CD4-positive, alpha-beta T cell (primary cell): ENCODE results near the gene TMEM187. TPM values are rescaled to one million over a fixed set of nuclear protein-coding genes. Genes with fewer than 3 reads are reported as not detected.
"Not testable (repeated sequence)": the region's sequence is repeated elsewhere in the genome, so short reads cannot be mapped to it uniquely, and the experiment has no call there.

ENCODE experiments used
- ATAC-seq: fragments of 200-7000 bp; cut with Tn5 transposase; one replicate; pipeline ENCODE4 v1.10.0; 2022; ENCODE audit warnings: mild to moderate bottlenecking; ENCODE audit not compliant: poor library complexity
- CTCF ChIA-PET: fragments of 350-600 bp; sonication (Branson Sonifier 250); formaldehyde crosslinking; loops from one replicate; lab custom pipeline; 2021; ENCODE audit warnings: antibody characterized with exemption, inconsistent platforms; lab: Charles Lee
- POLR2A ChIA-PET: fragments of 350-600 bp; sonication (Branson Sonifier 250); formaldehyde crosslinking; loops from one replicate; lab custom pipeline; 2021; ENCODE audit warnings: antibody characterized with exemption, inconsistent platforms; lab: Charles Lee
- DNase-seq, 14 experiments: peaks; one replicate each; pipeline ENCODE4 v3.0.0-alpha.2; 2013 to 2020; ENCODE audit warnings: mixed read lengths in 2 of 14
- H3K27ac ChIP-seq, 2 donors: one replicate each; pipeline versions ENCODE4 v1.5.1 to v1.7.0; 2013; ENCODE audit warnings: low read length in 2 of 2, low read depth in 1 of 2, mild to moderate bottlenecking in 1 of 2
- H3K27me3 ChIP-seq, 2 experiments: 1 replicate in 1 of 2; 2 replicates in 1 of 2; pipeline versions ENCODE4 v1.6.1 to v1.7.0; 2013; ENCODE audit warnings: low read length in 2 of 2, control low read depth in 1 of 2, mild to moderate bottlenecking in 1 of 2, moderate library complexity in 1 of 2; ENCODE audit not compliant: insufficient read depth in 2 of 2, control insufficient read depth in 1 of 2
- H3K36me3 ChIP-seq: one replicate; pipeline ENCODE4 v1.6.1; 2013; ENCODE audit warnings: low read length, control low read depth; ENCODE audit not compliant: insufficient read depth
- H3K4me1 ChIP-seq: one replicate; pipeline ENCODE4 v1.6.1; 2013; ENCODE audit warnings: low read length, control low read depth; ENCODE audit not compliant: insufficient read depth
- H3K4me3 ChIP-seq: one replicate; pipeline ENCODE4 v1.5.1; 2013; ENCODE audit warnings: mild to moderate bottlenecking, low read length, moderate library complexity
- H3K9me3 ChIP-seq, 2 experiments: 1 replicate in 1 of 2; 2 replicates in 1 of 2; pipeline versions ENCODE4 v1.6.1 to v1.7.0; 2013; ENCODE audit warnings: low read length in 2 of 2, mild to moderate bottlenecking in 2 of 2, control low read depth in 1 of 2, moderate library complexity in 1 of 2; ENCODE audit not compliant: control insufficient read depth in 1 of 2, insufficient read depth in 1 of 2
- H3K27ac Mint-ChIP-seq: one replicate; pipeline ENCODE4 v1.8.0; 2020; ENCODE audit warnings: mixed read lengths
- H3K27me3 Mint-ChIP-seq: one replicate; pipeline ENCODE4 v1.8.0; 2021; ENCODE audit warnings: mixed read lengths
- H3K36me3 Mint-ChIP-seq: one replicate; pipeline ENCODE4 v1.8.0; 2021; ENCODE audit warnings: low read depth, mixed read lengths
- H3K4me1 Mint-ChIP-seq: one replicate; pipeline ENCODE4 v1.8.0; 2021; ENCODE audit warnings: low read depth, mixed read lengths
- H3K4me3 Mint-ChIP-seq: one replicate; pipeline ENCODE4 v1.8.0; 2020; ENCODE audit warnings: mild to moderate bottlenecking, mixed read lengths
- H3K9me3 Mint-ChIP-seq: one replicate; pipeline ENCODE4 v1.8.0; 2020; ENCODE audit warnings: mixed read lengths
- intact Hi-C, 2 experiments: fragments of 100-400 bp; cut with DNase I in 1 of 2; cut with micrococcal nuclease in 1 of 2; formaldehyde crosslinking; loops; one replicate each; pipeline versions ENCODE4 v1.15.1 to v1.9.0; 2023 to 2025; cut with DNase I, micrococcal nuclease
- total RNA-seq, 174 experiments: library from RNA in 2 of 174; stranded (reverse) in 2 of 174; gene quantifications; one replicate each; pipeline ENCODE4 v1.2.3 and lab custom pipeline; 2021 to 2026
- TF ChIP-seq, protein P1 (sequence below): fragments of 200-600 bp; IDR thresholded peaks from one replicate; pipeline ENCODE4 v1.8.0; 2022; ENCODE audit warnings: antibody characterized with exemption, mild to moderate bottlenecking

Gene TMEM187
- total RNA-seq, 2 experiments from 2014 or later, result 1.4 to 2.0 TPM

DNA sequence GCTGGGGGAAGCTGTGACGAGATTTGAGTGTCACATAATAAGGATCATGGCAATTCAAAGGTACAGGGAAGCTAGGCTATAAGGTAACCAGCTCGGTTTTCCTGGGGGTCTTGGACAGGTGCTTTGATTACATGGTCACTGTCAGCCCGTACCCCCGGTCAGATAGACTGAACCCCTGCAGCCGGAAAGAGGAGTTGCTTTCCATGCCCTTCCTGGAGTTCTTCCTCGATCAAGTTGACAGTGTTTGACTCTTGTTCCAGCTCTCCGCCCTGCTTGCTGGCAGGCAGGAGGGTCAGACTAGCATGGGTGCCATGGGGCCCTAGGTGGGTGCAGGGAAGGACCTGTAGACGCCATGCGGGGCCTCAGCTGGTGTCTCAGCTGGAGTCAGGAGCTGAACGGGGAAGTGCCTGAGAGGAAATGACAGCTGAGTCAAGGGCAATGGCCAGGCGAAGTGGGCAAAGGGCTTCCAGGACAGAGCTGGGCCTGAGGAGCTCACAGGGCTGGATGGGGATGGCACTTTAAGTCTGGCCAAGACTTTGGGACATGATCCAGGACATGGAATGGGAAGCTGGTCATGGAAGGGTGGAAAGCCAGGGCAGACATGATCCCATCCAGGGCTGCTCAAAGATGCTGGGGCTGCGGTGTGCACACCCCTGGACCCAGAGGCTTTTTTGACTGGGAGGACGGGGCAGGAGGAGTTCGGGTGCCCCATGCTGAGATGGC lies 1.6 kb downstream of the TMEM187 start:
- peak overlapping the region; percentile 98 for H3K27ac Mint-ChIP-seq
- ChIA-PET CTCF (interaction anchor here (0.6 to 1.0 kb wide), 3 partner anchors 9 to 40 kb away, joined by 3 read pairs; no protein-coding TSS in a partner anchor), POLR2A (interaction anchor here (1.1 to 4.2 kb wide), 2 partner anchors 11 to 397 kb away, joined by 3 to 26 read pairs; no protein-coding TSS in a partner anchor)
- H3K4me3 Mint-ChIP-seq, result peak overlapping the region; percentile 38
- H3K36me3 Mint-ChIP-seq, result peaks cover 19% of the 10 kb centered on the region
- H3K4me1 Mint-ChIP-seq, result peaks cover 25% of the 10 kb centered on the region
- DNase-seq (peak in 3 of 14 experiments; percentile 31 to 45 (median 39)), ATAC-seq (no peak)
- peak overlapping the region; percentile 68 for H3K4me3 ChIP-seq
- TF ChIP-seq, protein P1, sequence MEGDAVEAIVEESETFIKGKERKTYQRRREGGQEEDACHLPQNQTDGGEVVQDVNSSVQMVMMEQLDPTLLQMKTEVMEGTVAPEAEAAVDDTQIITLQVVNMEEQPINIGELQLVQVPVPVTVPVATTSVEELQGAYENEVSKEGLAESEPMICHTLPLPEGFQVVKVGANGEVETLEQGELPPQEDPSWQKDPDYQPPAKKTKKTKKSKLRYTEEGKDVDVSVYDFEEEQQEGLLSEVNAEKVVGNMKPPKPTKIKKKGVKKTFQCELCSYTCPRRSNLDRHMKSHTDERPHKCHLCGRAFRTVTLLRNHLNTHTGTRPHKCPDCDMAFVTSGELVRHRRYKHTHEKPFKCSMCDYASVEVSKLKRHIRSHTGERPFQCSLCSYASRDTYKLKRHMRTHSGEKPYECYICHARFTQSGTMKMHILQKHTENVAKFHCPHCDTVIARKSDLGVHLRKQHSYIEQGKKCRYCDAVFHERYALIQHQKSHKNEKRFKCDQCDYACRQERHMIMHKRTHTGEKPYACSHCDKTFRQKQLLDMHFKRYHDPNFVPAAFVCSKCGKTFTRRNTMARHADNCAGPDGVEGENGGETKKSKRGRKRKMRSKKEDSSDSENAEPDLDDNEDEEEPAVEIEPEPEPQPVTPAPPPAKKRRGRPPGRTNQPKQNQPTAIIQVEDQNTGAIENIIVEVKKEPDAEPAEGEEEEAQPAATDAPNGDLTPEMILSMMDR, result no peak
- intact Hi-C loops, result no loop called here
- no peaks in the 10 kb centered on the region for H3K27me3 Mint-ChIP-seq
- peak overlapping the region; percentile 64 to 70 for H3K27ac ChIP-seq
- H3K4me1 ChIP-seq, result peaks cover 32% of the 10 kb centered on the region
- no peaks in the 10 kb centered on the region for H3K36me3 ChIP-seq
- no peaks in the 10 kb centered on the region for H3K9me3 ChIP-seq
- H3K27me3 ChIP-seq, result no peaks in the 10 kb centered on the region
- H3K9me3 Mint-ChIP-seq, result no peaks in the 10 kb centered on the region

GRCh38 chrX:153974726-153975286 lies 2.3 kb downstream of the TMEM187 start:
- TF ChIP-seq, protein P1, result no peak
- DNase-seq (peak in 2 of 14 experiments; percentile 17 to 20), ATAC-seq (no peak)
- H3K9me3 ChIP-seq, result no peaks in the 10 kb centered on the region
- H3K36me3 ChIP-seq, result no peaks in the 10 kb centered on the region
- H3K27me3 ChIP-seq, result no peaks in the 10 kb centered on the region
- peaks cover 19% of the 10 kb centered on the region for H3K36me3 Mint-ChIP-seq
- no peak overlapping the region for H3K4me3 ChIP-seq
- ChIA-PET POLR2A (interaction anchor here (4.2 kb wide), 1 partner anchor 10 kb away, joined by 26 read pairs; no protein-coding TSS in a partner anchor), CTCF (interaction anchor here (0.9 to 1.0 kb wide), 2 partner anchors 28 to 39 kb away, joined by 3 read pairs; no protein-coding TSS in a partner anchor)
- H3K4me1 Mint-ChIP-seq, result peaks cover 25% of the 10 kb centered on the region
- peak overlapping the region; percentile 25 to 40 for H3K27ac ChIP-seq
- intact Hi-C loops, result loop anchor here in 1 of 2 experiments (5.0 kb wide), 1 partner anchor 42 kb away; the partner anchor contains the start of gene IRAK1
- no peaks in the 10 kb centered on the region for H3K9me3 Mint-ChIP-seq
- H3K27me3 Mint-ChIP-seq, result no peaks in the 10 kb centered on the region
- peak overlapping the region; percentile 38 for H3K4me3 Mint-ChIP-seq
- H3K27ac Mint-ChIP-seq, result peak overlapping the region; percentile 98
- H3K4me1 ChIP-seq, result peaks cover 25% of the 10 kb centered on the region

DNA sequence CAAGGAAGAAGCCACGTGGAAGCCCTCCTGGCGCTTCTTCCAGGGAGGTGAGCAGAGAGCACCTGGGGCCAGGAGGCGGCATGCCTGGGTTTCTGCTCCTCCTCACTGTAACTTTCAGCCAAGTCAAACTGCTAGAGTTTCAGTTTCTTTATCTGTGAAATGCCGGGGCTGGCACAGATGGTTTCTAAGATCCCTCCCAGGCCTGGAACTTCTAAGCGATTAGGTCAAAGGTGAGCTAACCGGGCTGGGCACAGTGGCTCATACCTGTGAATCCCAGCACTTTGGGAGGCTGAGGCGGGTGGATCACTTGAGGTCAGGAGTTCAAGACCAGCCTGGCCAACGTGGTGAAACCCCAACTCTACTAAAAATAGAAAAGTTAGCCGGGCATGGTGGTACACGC lies 7.8 kb downstream of the TMEM187 start:
- H3K36me3 ChIP-seq, H3K9me3 ChIP-seq, H3K36me3 Mint-ChIP-seq, H3K27me3 ChIP-seq, H3K9me3 Mint-ChIP-seq, H3K27me3 Mint-ChIP-seq, intact Hi-C loops: not testable (repeated sequence)
- Mint-ChIP-seq H3K4me3 (peak overlapping the region; percentile 80), H3K27ac (peak overlapping the region; percentile 99), H3K4me1 (peaks cover 52% of the 10 kb centered on the region)
- Histone ChIP-seq H3K27ac (peak overlapping the region in 1 of 2 donors; percentile 66), H3K4me3 (peak overlapping the region; percentile 14), H3K4me1 (peaks cover 57% of the 10 kb centered on the region)
- CTCF ChIA-PET, result interaction anchor here (1.2 to 2.6 kb wide), 2 partner anchors 10 to 11 kb away, joined by 3 to 7 read pairs; no protein-coding TSS in a partner anchor
- POLR2A ChIA-PET, result interaction anchor here (1.1 to 2.6 kb wide), 5 partner anchors 9 to 155 kb away, joined by 3 to 54 read pairs (median 3); partner anchors contain the start of genes ARHGAP4, HCFC1 and TMEM187
- ATAC-seq, result peak; percentile 55
- peak in 3 of 14 experiments; percentile 44 to 55 (median 51) for DNase-seq
